Measurements from ENCODE around the gene GRAMD2B.

Gene GRAMD2B

DNA sequence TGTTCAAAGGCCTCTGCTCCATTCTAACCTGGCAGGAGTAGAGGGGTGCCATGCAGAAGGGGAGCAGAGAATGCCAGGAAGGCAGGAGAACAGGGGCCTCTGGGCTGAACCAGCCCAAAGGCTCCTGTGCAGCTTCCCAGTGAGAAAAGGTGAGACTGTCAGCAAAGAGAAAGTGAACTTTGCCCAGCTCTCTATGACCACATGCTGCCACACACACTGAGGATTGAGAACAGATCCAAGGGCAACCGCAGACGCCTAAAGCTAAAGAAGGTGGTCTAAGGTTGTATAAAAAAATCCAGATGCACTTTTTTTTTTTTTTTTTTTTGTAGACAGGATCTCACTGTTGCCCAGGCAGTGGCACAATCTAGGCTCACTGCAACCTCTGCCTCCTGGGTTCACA, 120.5 kb downstream of the GRAMD2B start:
- in situ Hi-C loops (cut with HindIII; ENCODE audit: low pct_ligation_motif_present, low pct_unique_long_range_greater_than_20kb, low sequenced_read_pairs): loop anchor here (25.0 kb wide), 1 partner anchor 181 kb away; no protein-coding TSS in a partner anchor
- no peak for DNase-seq
